SK-N-SH treated with all-trans-retinoic acid at 6 μM for 48 hours (cell line): ENCODE data around the gene BTG3.

ENCODE experiments used
- ATAC-seq: fragments of 200-7000 bp; cut with Tn5 transposase; 3 replicates; pipeline ENCODE4 v1.9.1; 2020; ENCODE audit warnings: mild to moderate bottlenecking, moderate library complexity
- ARNTL ChIP-seq: fragments of 450-650 bp; formaldehyde crosslinking; IDR thresholded peaks from 2 replicates; pipeline ENCODE4 v1.5.0; 2020; ENCODE audit warnings: low read depth, mild to moderate bottlenecking, moderate library complexity, borderline replicate concordance
- CREB5 ChIP-seq: fragments of 250-450 bp; sonication (Bioruptor Pico); IDR thresholded peaks from 2 replicates; pipeline ENCODE4 v1.5.1; 2020; ENCODE audit warnings: low read depth, mild to moderate bottlenecking, moderate library complexity
- CSDC2 ChIP-seq: fragments of 250-450 bp; sonication (Bioruptor Pico); IDR thresholded peaks from 2 replicates; pipeline ENCODE4 v1.5.0; 2020; ENCODE audit warnings: mild to moderate bottlenecking, moderate library complexity
- CSRNP3 ChIP-seq: fragments of 250-450 bp; sonication (Bioruptor Pico); IDR thresholded peaks from 2 replicates; pipeline ENCODE4 v1.5.1; 2021; ENCODE audit warnings: mild to moderate bottlenecking, moderate library complexity
- ESRRG ChIP-seq: fragments of 250-450 bp; sonication (Bioruptor Pico); IDR thresholded peaks from 2 replicates; pipeline ENCODE4 v1.6.1; 2021; ENCODE audit warnings: mild to moderate bottlenecking
- GLIS3 ChIP-seq: fragments of 250-450 bp; sonication (Bioruptor Pico); IDR thresholded peaks from 2 replicates; pipeline ENCODE4 v1.5.0; 2020; ENCODE audit warnings: mild to moderate bottlenecking, moderate library complexity
- ISL1 ChIP-seq: fragments of 250-450 bp; sonication (Bioruptor Pico); IDR thresholded peaks from 2 replicates; pipeline ENCODE4 v2.1.2; 2022; ENCODE audit warnings: mild to moderate bottlenecking, moderate library complexity
- POU6F1 ChIP-seq: fragments of 250-450 bp; sonication (Bioruptor Pico); IDR thresholded peaks from 2 replicates; pipeline ENCODE4 v1.8.0; 2021; ENCODE audit warnings: low read depth, mild to moderate bottlenecking, moderate library complexity, borderline replicate concordance
- PPARA ChIP-seq: fragments of 250-450 bp; sonication (Bioruptor Pico); IDR thresholded peaks from 2 replicates; pipeline ENCODE4 v1.5.0; 2020; ENCODE audit warnings: mild to moderate bottlenecking, borderline replicate concordance
- RARB ChIP-seq: fragments of 250-450 bp; sonication (Bioruptor Pico); IDR thresholded peaks from 2 replicates; pipeline ENCODE4 v1.8.0; 2021; ENCODE audit warnings: mild to moderate bottlenecking, moderate library complexity
- SNAI2 ChIP-seq: fragments of 250-450 bp; sonication (Bioruptor Pico); IDR thresholded peaks from 2 replicates; pipeline ENCODE4 v1.5.0; 2020; ENCODE audit warnings: mild to moderate bottlenecking, moderate library complexity
- TCF4 ChIP-seq: fragments of 250-450 bp; sonication (Bioruptor Pico); IDR thresholded peaks from 2 replicates; pipeline ENCODE4 v1.8.0; 2021; ENCODE audit warnings: mild to moderate bottlenecking, moderate library complexity, borderline replicate concordance
- ZC3H10 ChIP-seq: fragments of 250-450 bp; sonication (Bioruptor Pico); IDR thresholded peaks from 2 replicates; pipeline ENCODE4 v1.5.1; 2021; ENCODE audit warnings: mild to moderate bottlenecking, moderate library complexity
- ZFP3 ChIP-seq: fragments of 250-450 bp; sonication (Bioruptor Pico); IDR thresholded peaks from 2 replicates; pipeline ENCODE4 v1.5.0; 2020; ENCODE audit warnings: mild to moderate bottlenecking, moderate library complexity
- ZFP30 ChIP-seq: fragments of 450-650 bp; formaldehyde crosslinking; IDR thresholded peaks from 2 replicates; pipeline ENCODE4 v1.5.0; 2022; ENCODE audit warnings: mild to moderate bottlenecking, moderate library complexity
- ZNF565 ChIP-seq: fragments of 450-650 bp; formaldehyde crosslinking; conservative IDR thresholded peaks from 2 replicates; pipeline ENCODE4 v1.5.0; 2020; ENCODE audit warnings: low read depth, mild to moderate bottlenecking, moderate library complexity
- ZNF70 ChIP-seq: fragments of 450-650 bp; formaldehyde crosslinking; IDR thresholded peaks from 2 replicates; pipeline ENCODE4 v1.5.0; 2020; ENCODE audit warnings: mild to moderate bottlenecking, moderate library complexity
- ZNF8 ChIP-seq: fragments of 450-650 bp; formaldehyde crosslinking; IDR thresholded peaks from 2 replicates; pipeline ENCODE4 v1.5.0; 2020; ENCODE audit warnings: mild to moderate bottlenecking, moderate library complexity
- TF ChIP-seq, protein P1 (sequence below): fragments of 250-450 bp; sonication (Bioruptor Pico); IDR thresholded peaks from 2 replicates; pipeline ENCODE4 v1.5.0; 2020; ENCODE audit warnings: mild to moderate bottlenecking, moderate library complexity
- TF ChIP-seq, protein P2 (sequence below): fragments of 250-450 bp; sonication (Bioruptor Pico); IDR thresholded peaks from 2 replicates; pipeline ENCODE4 v1.8.0; 2020; ENCODE audit warnings: mild to moderate bottlenecking, moderate library complexity, borderline replicate concordance

The BTG3 gene

DNA sequence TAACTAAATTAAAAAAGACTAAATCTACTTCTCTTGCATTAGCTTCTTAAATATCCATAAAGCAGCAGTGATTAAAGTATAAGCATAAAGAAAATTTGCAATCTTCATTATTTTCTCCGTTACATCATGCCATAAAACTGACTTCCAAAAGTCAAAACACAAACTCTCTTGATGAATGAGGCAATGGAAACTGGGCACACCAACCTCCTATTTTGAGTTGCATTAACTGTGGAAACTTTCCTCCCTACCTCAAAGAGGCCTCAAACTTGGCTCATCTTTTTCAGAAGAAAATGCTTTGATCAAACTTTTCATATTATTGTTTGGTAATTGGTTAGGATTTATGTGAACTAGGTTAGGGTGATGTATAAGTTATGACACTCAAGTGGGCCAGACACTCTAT, 4.1 kb upstream of the BTG3 start (continued):
- TF ChIP-seq POU6F1 = no peak

DNA sequence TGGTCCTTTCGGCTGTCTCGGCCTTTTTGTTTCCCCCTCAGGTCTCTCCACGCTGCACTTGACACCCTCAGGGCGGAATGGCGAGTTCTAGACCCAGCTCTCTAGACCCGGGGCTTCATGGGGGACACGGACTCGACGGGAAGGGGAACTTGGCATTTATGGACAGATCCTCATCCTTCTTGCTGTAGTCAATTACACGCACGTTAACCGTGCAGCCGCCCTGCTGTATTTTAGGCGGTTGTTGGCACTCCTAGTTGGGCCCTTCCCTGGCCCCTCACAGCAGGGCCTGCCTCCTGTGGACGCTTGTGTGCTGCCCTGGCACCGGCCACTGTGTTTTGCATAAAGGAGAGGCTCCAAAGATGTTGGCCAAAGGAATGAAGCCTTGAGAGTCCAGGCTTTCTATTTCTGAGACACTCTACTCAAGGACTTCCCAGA, 558 bp upstream of the BTG3 start:
- no peak for ATAC-seq
- TF ChIP-seq GLIS3 (CRISPR knock-in tag) (no peak), ZFP3 (CRISPR knock-in tag) (no peak), TCF4 (no peak)
- TF ChIP-seq, all 23 proteins: peak for 0

- ATAC-seq = peak; percentile 48
- TF ChIP-seq ZNF8 (no peak), RARB (CRISPR knock-in tag) (no peak), ZNF70 (CRISPR knock-in tag) (no peak), ZFP3 (CRISPR knock-in tag) (no peak), ZC3H10 (no peak), PPARA (CRISPR knock-in tag) (no peak), ESRRG (no peak), CSDC2 (CRISPR knock-in tag) (no peak)
Measured at GRCh38 chr21:17612023-17612564, 607 bp downstream of the BTG3 start.

DNA sequence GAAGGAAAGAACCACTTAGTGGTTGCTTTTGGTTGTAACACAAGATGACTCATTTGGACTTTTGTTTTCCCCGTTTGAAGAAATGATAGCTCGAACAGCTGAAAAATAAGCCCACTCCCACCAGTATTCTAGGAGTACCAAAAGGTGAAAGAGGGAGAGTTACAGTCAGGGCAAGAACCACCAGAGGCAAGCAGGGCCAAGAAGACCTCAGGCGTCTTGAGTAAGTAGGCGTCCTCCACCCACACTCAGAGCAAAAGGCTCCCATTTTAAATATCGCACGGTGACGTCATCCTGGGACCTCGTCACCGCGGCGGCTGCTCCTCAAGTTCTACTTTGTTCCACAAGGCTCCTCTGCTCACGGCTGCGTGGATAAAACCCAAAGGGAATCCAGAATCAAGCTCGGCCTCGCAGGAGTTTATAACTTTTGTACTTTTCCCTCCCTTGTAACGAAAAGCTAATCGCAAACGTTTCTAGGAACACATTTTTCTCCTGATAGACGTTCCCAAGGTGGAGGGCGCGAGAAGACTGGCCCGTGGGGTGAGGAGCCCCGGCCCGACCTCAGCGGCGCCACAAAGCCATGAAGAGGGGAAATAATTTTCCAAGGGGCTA, 1.2 kb downstream of the BTG3 start:
- peak; percentile 85 for ATAC-seq
- peak; percentile 34; the same call in 1 of the 2 replicates for TF ChIP-seq ZFP3 (CRISPR knock-in tag)
- peak; percentile 69; the same call in 1 of the 2 replicates for TF ChIP-seq SNAI2 (CRISPR knock-in tag)
- TF ChIP-seq ZFP30 = no peak
- TF ChIP-seq, protein P1, sequence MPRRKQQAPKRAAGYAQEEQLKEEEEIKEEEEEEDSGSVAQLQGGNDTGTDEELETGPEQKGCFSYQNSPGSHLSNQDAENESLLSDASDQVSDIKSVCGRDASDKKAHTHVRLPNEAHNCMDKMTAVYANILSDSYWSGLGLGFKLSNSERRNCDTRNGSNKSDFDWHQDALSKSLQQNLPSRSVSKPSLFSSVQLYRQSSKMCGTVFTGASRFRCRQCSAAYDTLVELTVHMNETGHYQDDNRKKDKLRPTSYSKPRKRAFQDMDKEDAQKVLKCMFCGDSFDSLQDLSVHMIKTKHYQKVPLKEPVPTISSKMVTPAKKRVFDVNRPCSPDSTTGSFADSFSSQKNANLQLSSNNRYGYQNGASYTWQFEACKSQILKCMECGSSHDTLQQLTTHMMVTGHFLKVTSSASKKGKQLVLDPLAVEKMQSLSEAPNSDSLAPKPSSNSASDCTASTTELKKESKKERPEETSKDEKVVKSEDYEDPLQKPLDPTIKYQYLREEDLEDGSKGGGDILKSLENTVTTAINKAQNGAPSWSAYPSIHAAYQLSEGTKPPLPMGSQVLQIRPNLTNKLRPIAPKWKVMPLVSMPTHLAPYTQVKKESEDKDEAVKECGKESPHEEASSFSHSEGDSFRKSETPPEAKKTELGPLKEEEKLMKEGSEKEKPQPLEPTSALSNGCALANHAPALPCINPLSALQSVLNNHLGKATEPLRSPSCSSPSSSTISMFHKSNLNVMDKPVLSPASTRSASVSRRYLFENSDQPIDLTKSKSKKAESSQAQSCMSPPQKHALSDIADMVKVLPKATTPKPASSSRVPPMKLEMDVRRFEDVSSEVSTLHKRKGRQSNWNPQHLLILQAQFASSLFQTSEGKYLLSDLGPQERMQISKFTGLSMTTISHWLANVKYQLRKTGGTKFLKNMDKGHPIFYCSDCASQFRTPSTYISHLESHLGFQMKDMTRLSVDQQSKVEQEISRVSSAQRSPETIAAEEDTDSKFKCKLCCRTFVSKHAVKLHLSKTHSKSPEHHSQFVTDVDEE (CRISPR knock-in tag) = 0 out of 2 replicates have a peak, but pooled peaks have one; percentile 47
- TF ChIP-seq ZNF565 = 0 out of 2 replicates have a peak, but pooled peaks have one; percentile 30
- no peak for TF ChIP-seq GLIS3 (CRISPR knock-in tag)
- TF ChIP-seq CSDC2 (CRISPR knock-in tag) = peak; percentile 89; the same call in 1 of the 2 replicates
- peak; percentile 71; the same call in 1 of the 2 replicates for TF ChIP-seq CREB5
- TF ChIP-seq, all 23 proteins: peak for 6

DNA sequence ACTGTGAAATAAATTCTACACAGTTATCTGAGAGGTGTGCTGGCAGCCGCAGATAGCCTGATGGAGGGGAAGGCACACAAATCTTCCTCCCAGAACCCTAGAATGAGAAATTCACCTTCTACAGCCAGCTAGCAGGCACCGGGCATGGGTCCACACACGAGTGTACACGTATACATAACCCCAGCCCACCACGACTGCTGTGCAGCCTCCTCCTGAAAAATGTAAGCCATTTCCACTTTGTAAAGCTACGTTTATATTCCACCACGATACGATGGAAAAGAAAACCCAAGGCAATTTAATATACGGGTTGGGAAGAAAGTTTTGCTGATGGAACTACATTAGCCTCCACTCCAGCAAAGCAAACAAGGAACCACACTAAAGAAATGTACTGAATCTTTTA, 1.8 kb downstream of the BTG3 start:
- peak; percentile 8; the same call in 2 of the 3 replicates for ATAC-seq
- no peak for TF ChIP-seq POU6F1
- TF ChIP-seq ESRRG = no peak
- TF ChIP-seq PPARA (CRISPR knock-in tag) = no peak
- TF ChIP-seq, protein P2, sequence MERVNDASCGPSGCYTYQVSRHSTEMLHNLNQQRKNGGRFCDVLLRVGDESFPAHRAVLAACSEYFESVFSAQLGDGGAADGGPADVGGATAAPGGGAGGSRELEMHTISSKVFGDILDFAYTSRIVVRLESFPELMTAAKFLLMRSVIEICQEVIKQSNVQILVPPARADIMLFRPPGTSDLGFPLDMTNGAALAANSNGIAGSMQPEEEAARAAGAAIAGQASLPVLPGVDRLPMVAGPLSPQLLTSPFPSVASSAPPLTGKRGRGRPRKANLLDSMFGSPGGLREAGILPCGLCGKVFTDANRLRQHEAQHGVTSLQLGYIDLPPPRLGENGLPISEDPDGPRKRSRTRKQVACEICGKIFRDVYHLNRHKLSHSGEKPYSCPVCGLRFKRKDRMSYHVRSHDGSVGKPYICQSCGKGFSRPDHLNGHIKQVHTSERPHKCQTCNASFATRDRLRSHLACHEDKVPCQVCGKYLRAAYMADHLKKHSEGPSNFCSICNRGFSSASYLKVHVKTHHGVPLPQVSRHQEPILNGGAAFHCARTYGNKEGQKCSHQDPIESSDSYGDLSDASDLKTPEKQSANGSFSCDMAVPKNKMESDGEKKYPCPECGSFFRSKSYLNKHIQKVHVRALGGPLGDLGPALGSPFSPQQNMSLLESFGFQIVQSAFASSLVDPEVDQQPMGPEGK (CRISPR knock-in tag) = no peak
- no peak for TF ChIP-seq CSRNP3 (CRISPR knock-in tag)
- no peak for TF ChIP-seq ARNTL
- TF ChIP-seq ISL1 (CRISPR knock-in tag) = no peak
- TF ChIP-seq, protein P1 (CRISPR knock-in tag) = no peak
- TF ChIP-seq TCF4 = no peak
- no peak for TF ChIP-seq ZNF8
- no peak for TF ChIP-seq RARB (CRISPR knock-in tag)
- no peak for TF ChIP-seq GLIS3 (CRISPR knock-in tag)
